GM19035 (cell line): ENCODE measurements around the gene NKD1.

Experiments
- ATAC-seq: cut with Tn5 transposase; IDR thresholded peaks from one replicate; pipeline ENCODE4 v1.9.1; 2021; ENCODE audit not compliant: unreplicated experiment

Gene NKD1

DNA sequence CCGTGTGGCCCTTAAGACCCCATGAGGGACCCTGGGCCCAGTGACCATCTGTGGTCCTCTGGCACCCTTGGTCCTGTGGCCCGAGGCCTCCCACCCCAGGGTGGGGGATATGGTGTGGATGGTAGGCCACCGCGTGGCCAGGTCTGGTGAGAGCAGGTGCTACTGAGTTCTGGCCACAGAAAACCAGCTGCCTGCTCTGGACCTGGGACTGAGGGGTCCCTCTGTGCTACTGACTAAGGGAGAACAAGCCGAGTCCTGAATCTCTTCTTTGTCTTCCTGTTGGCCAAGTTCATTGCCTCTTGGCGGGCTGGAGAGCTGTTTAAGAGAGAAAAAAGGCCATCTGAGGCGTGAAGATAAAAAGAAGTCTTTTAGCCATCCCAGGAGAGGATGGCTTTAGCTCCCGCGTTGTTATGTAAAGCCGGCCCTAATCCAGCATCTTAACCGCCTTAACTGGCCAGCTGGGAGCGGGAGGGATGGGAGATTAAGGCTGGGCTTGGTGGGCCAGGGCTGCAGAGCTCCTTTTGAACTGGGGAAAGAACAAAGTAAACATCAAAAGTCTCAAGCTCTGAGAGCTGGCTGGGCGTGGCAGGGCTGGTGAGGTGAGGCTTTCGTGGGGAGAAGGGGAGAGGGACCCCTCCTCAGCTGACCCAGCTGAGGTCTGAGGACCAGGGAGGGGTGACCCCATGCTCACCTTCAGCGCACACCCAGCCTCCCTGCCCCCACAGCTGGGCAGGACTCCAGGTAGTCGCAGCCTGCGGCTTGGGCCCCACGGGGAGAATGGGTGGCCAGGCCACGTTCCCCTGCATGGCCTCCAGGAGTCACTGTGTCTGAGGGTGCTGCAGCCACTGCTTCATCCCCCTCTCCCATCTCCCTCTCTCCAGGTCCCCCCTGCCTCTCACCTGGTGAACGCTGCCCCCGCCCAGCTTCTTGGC, 62.4 kb downstream of the NKD1 start:
- ATAC-seq: no peak

DNA sequence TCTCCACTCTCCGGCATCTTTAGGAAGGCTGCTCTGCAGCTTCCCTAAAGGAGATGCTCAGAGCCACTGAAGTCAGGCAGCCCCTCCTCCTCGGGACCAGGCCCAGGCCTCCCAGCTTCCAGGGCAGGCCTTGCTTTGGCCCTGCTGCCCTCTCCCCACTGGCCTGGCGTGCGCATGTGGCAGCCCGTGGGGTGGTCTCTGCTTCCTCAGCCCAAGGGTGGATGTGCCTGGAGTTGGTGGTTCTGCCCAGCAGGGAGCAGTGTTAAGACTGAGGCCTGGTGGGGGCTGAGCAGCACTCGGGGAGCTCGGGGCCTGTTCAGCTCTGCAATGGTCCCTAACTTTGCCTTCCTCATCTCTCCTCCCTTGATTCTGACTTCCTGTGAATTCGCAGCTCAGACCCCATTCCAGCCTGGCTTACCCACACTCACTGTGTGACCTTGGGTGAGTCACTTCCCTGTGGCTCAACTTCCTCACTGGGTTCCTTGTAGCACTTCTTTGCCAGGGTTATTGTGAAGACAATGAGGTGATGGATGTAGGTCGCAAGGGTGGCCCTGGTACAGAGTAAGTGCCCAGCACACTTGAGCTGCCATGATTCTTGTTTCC, 63.2 kb downstream of the NKD1 start:
- ATAC-seq: no peak

DNA sequence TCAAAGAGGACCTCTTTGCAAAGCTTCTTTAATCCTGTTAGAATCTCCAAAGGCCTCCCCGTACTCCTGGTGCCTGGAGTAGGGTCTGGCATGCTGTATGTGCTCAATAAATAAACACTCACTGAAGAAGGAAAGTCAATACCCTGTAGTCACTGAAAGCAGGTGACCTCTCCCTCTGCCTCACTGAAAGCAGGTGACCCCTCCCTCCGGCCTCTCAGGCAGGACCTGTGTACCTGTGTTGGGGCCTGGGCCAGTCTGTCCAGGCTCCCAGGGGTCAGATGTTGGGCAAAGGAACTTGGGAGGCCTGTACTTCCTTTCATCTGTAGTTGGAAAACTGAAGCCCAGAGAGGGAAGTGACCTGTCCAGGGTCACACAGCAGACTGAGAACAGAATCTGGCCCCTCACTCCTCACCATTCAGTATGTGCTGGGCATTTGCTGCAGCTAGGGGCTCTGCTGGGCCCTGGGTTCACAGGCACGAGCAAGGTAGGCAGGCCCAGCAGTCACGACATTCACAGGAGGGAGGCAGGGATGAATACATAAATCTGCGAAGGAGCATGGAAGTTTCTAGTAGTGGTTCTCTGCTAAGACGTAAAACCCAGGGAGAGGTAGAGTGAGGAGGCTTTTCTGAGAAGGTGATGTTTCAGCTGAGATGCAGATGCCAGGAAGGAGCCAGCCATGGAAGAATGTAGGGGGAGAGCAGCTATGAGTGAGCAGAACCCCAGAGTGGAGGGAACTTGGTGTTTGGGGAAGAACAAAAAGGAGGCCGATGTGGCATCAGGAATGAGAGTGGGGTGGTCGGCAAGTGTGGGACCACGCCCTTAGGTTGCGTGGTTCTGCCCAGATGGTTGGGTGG, 64.0 kb downstream of the NKD1 start:
- no peak for ATAC-seq

DNA sequence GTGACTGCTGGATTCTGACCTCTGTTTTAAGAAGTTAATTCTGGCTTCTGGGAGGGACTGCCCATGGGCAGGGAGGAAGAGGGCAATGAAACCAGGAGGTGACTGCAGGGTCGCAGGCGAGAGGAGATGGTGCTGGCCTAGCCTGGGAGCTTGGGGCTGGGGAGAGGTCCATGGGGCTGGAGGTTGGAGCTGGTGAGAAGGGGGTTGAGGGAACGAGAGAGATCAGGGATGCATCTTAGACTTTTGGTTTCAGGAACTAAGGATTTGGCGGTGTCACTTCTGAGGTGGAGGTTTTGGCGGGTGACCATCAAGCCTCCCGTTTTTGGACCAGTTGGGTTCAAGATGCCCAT, 64.6 kb downstream of the NKD1 start:
- ATAC-seq: no peak

DNA sequence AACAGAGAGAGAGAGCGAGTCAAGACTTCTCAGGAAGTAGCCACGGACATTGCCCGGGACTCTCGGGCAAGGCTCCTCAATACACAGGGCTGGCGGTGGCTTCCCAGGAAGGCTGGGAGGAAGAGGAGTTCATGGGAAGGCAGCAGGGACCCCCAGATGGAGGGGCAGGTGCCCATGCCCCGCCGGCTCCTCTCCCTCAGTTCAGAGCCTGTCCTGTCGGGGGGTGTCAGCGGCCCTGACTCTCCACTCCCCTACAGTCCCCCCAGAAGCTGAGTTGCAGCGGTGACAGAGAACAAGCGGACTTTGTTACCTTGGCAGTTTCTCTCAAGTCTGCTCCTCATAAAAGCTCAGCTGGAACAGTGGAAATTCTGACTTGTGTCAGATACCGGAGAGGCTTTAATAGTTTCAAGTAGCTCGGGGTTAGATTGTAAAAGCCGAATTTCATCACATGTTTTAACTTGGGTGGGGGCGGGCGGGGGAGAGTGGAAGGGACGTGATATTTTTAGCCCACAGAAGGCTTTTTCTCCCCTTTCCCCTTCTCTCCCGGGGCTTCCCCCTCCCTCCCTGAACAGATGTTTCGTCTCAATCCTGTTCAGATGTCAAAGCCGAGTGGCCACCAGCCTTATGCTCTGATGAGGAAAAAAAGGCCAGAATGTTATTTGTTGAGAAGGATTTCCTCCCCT, 65.2 kb downstream of the NKD1 start:
- no peak for ATAC-seq

DNA sequence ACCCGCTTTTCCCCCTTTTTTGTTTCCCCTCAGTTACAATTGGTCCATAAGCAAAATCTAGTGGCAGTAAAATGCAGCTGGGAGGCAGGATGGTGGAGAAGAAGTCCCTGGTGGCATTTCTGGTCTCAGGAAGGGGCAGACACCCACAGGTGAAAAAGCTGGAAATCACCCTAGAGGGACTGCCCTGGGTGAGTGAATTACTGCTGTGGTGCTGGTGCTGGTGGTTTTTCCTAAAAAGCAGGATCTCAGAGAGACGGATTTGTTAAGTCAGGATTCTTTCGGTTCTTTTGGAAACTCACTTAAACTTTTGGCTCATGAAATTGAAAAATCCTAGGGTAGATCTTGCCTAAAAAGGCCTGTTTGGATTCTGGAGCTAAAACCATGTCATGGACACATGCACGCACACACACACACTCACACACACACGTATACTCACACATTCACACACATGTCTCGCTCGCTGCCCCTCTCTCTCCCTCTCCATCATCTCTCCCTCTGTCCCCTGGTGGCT, 65.8 kb downstream of the NKD1 start:
- no peak for ATAC-seq

DNA sequence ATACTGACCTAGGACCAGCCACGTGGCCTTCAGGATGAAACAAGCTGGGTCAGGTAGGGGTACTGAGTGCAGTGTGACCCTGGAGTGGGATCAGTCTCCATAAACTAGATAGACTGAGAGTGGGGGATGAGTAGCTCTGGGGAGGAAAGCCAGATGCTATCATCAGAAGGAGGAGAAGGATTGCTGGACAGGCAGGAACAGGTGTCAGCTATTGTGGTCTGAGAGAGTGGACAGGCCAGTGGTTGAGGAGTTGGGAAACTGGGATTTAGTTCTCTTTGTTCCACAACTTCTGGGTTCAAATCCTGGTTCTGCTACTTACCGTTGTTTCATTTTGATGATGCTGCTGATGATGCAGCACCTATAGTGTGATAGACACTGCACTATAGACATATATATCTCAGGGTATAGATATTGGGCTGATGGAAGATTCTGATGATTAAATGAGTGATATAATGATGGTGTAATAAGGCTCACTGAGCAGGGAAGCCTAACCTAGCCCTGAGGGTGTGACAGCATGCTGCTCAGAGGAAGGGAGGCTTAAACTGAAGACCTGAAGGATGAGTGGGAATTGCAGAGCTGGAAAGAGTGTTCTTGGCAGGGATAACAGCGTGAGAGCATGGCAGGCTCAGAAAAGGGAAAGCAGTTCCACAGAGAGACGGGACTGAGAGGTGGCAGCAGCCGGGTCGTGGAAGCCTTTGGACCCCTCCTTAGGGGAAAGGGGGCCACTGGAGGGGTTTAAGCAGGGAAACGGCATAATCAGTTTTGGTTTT, 66.9 kb downstream of the NKD1 start:
- ATAC-seq: no peak

DNA sequence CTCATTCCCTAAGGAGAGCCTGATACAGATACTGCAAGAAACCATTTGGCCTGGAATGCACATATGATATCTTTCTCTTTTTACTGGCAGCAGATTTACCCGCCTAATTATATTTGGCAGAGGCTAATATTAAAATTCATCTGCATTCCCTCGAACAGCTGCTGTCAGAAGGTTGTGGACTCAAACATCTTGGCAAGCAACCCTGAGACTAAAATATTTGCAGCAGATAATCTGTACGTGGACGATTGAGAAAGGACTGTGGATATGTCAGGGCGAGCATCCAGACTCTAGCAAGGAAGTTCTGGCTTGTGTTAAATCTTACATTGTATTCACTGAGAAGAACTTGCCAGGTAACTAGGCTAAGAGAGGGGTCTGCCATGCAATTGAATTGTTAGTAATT, 67.7 kb downstream of the NKD1 start:
- no peak for ATAC-seq

DNA sequence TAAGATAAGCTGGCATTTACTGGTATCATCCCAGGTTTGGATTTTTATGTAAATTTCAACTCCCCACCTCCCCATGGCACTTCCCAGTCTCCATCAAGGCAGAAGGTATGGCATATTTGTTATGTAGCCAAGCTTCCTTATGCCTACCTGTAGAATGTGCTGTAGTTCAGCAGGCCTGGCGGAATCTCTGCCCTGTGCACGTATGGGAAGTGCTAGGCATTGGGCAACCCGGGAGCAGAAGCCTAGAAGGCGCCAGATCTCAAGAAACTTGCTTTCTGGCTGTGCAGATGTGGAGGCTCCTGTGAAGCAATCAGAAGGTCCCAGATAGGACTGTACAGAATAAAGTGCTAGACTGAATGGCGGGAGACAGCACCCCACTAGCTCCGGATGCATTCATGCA, 68.2 kb downstream of the NKD1 start:
- no peak for ATAC-seq

DNA sequence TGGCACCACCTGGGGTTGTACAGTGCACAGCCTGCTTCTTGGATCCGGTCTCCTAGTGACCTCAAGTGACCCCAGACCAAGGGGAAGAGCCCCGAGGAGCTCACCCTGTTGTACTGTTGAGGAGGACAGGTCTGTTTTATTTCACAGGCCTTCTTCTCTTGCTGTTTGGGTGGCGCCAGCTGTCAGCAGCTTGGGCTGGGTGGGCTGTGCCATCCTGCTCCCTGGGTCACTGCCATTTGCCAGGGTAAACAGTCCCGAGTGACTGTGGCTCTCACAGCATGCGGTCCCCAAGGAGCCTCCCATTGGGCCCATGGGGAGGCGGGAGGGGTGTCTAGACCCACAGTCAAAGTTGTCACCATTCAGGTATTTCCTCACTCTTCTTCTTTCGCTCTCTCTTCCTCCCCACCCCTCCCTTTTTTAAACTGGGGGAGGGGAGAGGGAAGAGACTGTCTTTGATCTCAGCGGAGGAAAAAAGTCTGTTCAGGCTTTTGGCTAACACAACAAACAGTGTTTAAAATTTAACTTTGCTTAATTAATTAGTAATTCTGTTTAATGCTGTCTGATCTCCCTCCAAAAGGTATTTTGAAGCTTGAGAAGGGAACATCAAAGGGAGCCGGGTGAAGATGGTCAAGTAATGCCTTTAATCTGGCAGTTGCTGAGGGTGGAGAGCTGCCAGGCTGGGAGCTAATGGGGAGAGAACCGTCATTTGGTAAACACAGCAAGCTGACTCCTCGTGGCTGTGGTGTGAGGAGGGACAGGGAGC, 68.9 kb downstream of the NKD1 start:
- ATAC-seq: no peak

DNA sequence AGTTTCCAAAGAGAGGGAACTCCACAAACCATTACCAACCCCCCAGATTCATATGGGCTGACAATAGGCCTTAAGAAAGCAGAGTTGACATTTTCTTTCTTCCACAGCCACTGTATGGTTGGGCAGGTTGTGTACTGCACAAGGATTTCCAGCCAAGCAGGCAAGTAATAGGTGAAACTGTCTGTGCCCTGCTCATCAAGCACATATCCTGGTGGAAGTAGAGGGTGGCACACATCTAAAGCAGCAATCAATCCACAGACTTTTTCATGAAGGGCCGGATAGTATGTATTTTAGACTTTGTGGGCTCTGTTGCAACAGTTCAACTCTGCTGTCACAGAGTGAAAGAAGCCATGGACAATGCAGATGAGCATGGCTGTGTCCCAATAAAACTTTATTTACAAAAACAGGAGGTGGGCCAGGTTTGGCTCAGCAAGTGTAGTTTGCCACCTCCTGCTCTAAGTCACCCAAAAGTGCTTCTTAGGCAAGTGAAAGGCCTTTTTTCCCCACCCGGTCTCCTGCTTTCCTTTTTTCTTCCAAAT, 69.5 kb downstream of the NKD1 start:
- ATAC-seq: no peak

DNA sequence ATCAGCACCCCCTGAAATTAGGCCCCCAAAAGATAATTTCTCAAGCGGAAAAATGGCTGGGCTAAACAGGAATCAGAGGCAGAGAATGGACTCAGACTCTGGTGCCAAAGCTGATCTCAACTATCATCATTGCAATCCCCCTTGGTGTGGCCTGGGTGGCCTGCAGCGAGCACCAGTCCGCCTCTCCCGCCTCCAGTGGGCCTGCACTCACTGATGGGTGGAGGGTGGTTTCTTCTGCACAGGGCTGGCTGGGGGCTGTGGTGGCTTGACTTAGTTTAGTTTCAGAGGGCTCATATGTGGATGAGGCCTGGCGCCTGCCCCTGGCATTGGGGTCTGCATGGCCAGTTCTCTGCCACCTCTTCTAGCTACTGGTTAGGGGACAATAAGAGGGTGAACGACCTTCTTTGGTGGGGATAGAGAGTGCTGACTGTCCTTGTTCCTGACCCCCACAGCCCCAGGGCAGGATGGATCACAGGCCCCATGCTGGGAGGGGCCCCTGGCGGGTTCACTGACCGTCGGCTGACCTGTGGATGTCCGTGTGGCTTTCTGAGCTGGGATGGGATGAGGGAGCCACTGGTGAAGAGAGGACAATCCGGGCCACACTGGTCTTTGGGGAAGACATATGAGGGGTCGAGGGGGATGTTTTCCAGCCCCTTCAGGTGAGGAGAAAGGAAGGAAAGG, 70.2 kb downstream of the NKD1 start:
- no peak for ATAC-seq

DNA sequence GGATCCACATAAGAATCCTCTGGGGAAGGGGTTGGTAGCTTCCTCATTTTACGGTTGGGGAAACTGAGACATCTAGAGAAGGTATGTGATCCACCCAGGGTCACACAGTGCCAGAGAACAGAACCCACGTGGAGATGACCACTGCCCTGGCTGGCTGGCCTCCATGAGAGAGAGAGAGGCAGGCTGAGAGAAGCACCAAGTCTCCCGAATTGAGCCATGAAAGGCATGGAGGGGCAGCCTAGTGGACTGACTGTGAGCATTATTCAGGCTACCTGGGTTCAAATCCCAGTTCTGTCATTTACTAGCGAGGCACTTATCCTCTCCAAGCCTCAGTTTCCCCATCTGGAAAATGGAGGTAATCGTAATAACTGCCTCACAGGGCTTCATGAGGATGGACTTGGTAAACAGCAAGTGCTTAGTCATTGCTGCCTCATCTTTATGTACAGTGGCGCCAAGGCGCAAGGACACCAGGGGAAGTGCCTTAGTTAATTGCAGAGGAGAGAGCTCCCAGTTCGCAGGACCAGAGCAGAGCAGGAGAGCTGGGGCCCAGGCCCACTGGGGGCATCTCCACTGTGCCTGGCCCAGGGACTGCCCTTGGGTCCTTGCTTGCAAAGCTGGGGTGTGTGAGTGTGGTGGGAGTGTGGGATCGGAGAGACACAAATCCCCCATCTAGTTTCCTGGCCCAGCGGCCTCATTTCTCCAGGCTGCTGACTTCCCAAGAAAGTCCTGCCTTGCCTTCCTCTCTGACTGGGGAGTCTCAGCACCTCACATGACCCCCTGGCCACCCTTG, 71.7 kb downstream of the NKD1 start:
- no peak for ATAC-seq

DNA sequence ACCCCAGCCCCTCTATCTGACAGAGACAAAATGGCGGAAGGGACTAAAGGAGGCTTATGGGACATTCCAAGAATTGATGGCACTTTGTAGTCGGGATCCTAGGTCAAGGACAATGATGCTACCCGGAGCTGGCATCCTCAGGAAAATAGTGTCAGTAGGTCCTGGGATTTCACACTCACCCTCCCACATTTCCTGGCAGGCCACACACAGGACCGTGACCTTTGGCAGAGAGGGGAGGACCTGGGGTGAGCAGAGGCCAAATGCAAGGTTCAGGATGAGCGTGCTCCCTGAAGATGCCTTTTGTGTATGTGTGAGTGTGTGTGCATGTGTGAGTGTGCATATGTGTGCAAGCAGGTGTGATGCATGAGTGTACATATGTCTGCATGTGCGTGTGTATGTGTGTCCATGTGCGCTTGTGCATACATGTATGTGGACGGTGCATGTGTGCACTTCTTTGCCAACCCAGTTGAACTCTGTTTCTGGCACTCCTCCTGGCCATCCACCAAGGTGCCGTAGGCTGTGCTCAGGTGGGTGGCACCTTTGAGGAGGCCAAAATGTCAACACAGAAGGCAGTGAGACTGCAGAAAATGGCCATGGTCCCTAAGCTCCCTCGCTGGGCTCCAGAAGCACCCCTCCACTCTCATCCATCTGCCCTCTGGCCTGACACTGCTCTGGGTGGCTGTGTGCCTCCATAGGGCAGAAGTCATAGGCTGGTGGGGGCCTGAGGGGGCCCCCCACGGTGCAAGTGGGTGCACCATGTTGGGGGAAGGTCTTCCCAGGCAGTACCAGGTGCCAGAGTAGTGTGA, 72.7 kb downstream of the NKD1 start:
- ATAC-seq: no peak

DNA sequence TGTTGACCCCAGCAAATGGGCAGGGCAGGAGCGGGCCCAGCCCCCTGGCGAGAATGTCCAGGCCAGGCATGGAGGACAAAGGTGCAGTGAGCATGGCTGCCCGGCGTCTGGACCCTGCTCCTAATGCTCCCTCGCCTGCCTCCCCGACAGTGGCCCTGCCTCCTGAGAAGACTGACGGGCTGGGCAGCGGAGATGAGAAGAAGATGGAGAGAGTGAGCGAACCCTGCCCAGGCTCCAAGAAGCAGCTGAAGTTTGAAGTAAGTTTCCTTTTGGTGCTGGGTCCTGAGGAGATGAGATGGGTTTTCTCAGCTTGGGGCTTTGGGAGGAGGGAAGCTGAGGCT, 73.2 kb downstream of the NKD1 start:
- no peak for ATAC-seq

DNA sequence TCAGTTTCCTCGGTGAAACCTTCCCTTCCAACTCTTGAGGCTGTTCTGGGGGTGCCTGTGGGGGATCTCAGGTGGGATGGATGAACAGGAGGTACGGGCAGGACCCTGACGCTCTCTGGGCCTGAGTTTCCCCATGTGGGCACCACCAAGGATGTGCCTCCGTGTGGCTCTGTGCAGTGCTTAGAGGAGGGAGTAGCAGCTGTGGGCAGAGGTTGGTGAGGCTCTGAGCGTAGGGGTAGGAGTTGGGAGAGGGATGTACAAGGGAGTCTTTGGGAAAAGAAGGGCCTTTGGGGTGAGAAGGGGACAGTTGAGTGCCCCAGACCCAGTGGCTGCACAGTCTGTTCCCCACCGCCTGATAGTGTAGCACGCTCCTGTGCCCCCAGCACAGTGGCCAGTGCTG, 73.8 kb downstream of the NKD1 start:
- no peak for ATAC-seq
